HEK293 (cell line): ENCODE measurements around the gene RCOR2.

Source experiments
- EGR2 ChIP-seq: fragments of 450-650 bp; formaldehyde crosslinking; IDR thresholded peaks from 2 replicates; pipeline ENCODE4 v1.5.1; 2016; ENCODE audit warnings: low read depth, missing biosample characterization, missing genetic modification characterization
- HOXC10 ChIP-seq: sonication (generic); formaldehyde crosslinking; IDR thresholded peaks from 2 replicates; pipeline ENCODE4 v1.8.1; 2023; ENCODE audit warnings: mild to moderate bottlenecking, missing genetic modification reagents
- HOXD13 ChIP-seq: sonication (generic); formaldehyde crosslinking; IDR thresholded peaks from 2 replicates; pipeline ENCODE4 v1.8.0; 2022; ENCODE audit warnings: missing genetic modification reagents, borderline replicate concordance
- KLF1 ChIP-seq: fragments of 450-650 bp; formaldehyde crosslinking; IDR thresholded peaks from 2 replicates; pipeline ENCODE4 v1.5.1; 2016; ENCODE audit warnings: missing biosample characterization, missing genetic modification characterization
- KLF9 ChIP-seq: fragments of 450-650 bp; formaldehyde crosslinking; IDR thresholded peaks from 2 replicates; pipeline ENCODE4 v1.5.1; 2016; ENCODE audit warnings: missing biosample characterization, missing genetic modification characterization, low read depth
- MZF1 ChIP-seq: fragments of 450-650 bp; formaldehyde crosslinking; IDR thresholded peaks from 2 replicates; pipeline ENCODE4 v1.5.1; 2017; ENCODE audit warnings: missing biosample characterization, missing genetic modification characterization, borderline replicate concordance
- OSR2 ChIP-seq: fragments of 450-650 bp; formaldehyde crosslinking; IDR thresholded peaks from 2 replicates; pipeline ENCODE4 v1.5.1; 2016; ENCODE audit warnings: missing biosample characterization, missing genetic modification characterization
- PATZ1 ChIP-seq: fragments of 450-650 bp; formaldehyde crosslinking; IDR thresholded peaks from 2 replicates; pipeline ENCODE4 v1.5.1; 2016; ENCODE audit warnings: missing biosample characterization, missing genetic modification characterization
- PBX3 ChIP-seq: sonication (generic); formaldehyde crosslinking; IDR thresholded peaks from 2 replicates; pipeline ENCODE4 v1.8.1; 2022; ENCODE audit warnings: mild to moderate bottlenecking, moderate library complexity, missing genetic modification reagents
- ZBTB17 ChIP-seq: fragments of 450-650 bp; formaldehyde crosslinking; IDR thresholded peaks from 2 replicates; pipeline ENCODE4 v1.5.1; 2016; ENCODE audit warnings: missing biosample characterization, missing genetic modification characterization
- ZBTB8A ChIP-seq: fragments of 450-650 bp; formaldehyde crosslinking; IDR thresholded peaks from 2 replicates; pipeline ENCODE4 v1.5.1; 2016; ENCODE audit warnings: missing biosample characterization, missing genetic modification characterization
- ZEB2 ChIP-seq: fragments of 450-650 bp; formaldehyde crosslinking; IDR thresholded peaks from 2 replicates; pipeline ENCODE4 v1.5.1; 2016; ENCODE audit warnings: missing biosample characterization, missing genetic modification characterization
- ZFHX2 ChIP-seq: fragments of 450-650 bp; formaldehyde crosslinking; conservative IDR thresholded peaks from 2 replicates; pipeline ENCODE4 v1.5.1; 2016; ENCODE audit warnings: missing biosample characterization, missing genetic modification characterization
- ZFP41 ChIP-seq: fragments of 450-650 bp; formaldehyde crosslinking; IDR thresholded peaks from 2 replicates; pipeline ENCODE4 v1.5.1; 2016; ENCODE audit warnings: missing biosample characterization, missing genetic modification characterization, borderline replicate concordance
- ZIC2 ChIP-seq: fragments of 450-650 bp; formaldehyde crosslinking; IDR thresholded peaks from 2 replicates; pipeline ENCODE4 v1.5.1; 2016; ENCODE audit warnings: missing biosample characterization, missing genetic modification characterization
- ZNF146 ChIP-seq: fragments of 450-650 bp; formaldehyde crosslinking; IDR thresholded peaks from 2 replicates; pipeline ENCODE4 v1.5.1; 2016; ENCODE audit warnings: missing biosample characterization, missing genetic modification characterization
- ZNF169 ChIP-seq: fragments of 450-650 bp; formaldehyde crosslinking; IDR thresholded peaks from 2 replicates; pipeline ENCODE4 v1.5.1; 2016; ENCODE audit warnings: missing biosample characterization, missing genetic modification characterization
- ZNF214 ChIP-seq: fragments of 450-650 bp; formaldehyde crosslinking; IDR thresholded peaks from 2 replicates; pipeline ENCODE4 v1.5.1; 2017; ENCODE audit warnings: missing biosample characterization, mild to moderate bottlenecking, missing genetic modification characterization, borderline replicate concordance
- ZNF239 ChIP-seq: fragments of 450-650 bp; formaldehyde crosslinking; IDR thresholded peaks from 2 replicates; pipeline ENCODE4 v1.5.1; 2016; ENCODE audit warnings: missing biosample characterization, missing genetic modification characterization
- ZNF24 ChIP-seq: fragments of 450-650 bp; formaldehyde crosslinking; IDR thresholded peaks from 2 replicates; pipeline ENCODE4 v1.5.1; 2016; ENCODE audit warnings: missing biosample characterization, missing genetic modification characterization
- ZNF280D ChIP-seq: fragments of 450-650 bp; formaldehyde crosslinking; IDR thresholded peaks from 2 replicates; pipeline ENCODE4 v1.5.1; 2016; ENCODE audit warnings: missing biosample characterization, missing genetic modification characterization
- ZNF302 ChIP-seq: fragments of 450-650 bp; formaldehyde crosslinking; IDR thresholded peaks from 2 replicates; pipeline ENCODE4 v1.5.1; 2016; ENCODE audit warnings: missing biosample characterization, missing genetic modification characterization, low read depth
- ZNF311 ChIP-seq: fragments of 450-650 bp; formaldehyde crosslinking; IDR thresholded peaks from 2 replicates; pipeline ENCODE4 v1.5.1; 2017; ENCODE audit warnings: missing biosample characterization, missing genetic modification characterization, borderline replicate concordance
- ZNF394 ChIP-seq: fragments of 450-650 bp; formaldehyde crosslinking; IDR thresholded peaks from 2 replicates; pipeline ENCODE4 v1.5.1; 2016; ENCODE audit warnings: missing biosample characterization, missing genetic modification characterization, mild to moderate bottlenecking, moderate library complexity, borderline replicate concordance
- ZNF426 ChIP-seq: fragments of 450-650 bp; formaldehyde crosslinking; IDR thresholded peaks from 2 replicates; pipeline ENCODE4 v1.5.1; 2017; ENCODE audit warnings: missing biosample characterization, missing genetic modification characterization, mild to moderate bottlenecking, inconsistent platforms, moderate library complexity
- ZNF433 ChIP-seq: fragments of 450-650 bp; formaldehyde crosslinking; IDR thresholded peaks from 2 replicates; pipeline ENCODE4 v1.5.1; 2016; ENCODE audit warnings: missing biosample characterization, missing genetic modification characterization, low read depth
- ZNF529 ChIP-seq: fragments of 450-650 bp; formaldehyde crosslinking; IDR thresholded peaks from 2 replicates; pipeline ENCODE4 v1.5.1; 2017; ENCODE audit warnings: missing genetic modification characterization, missing biosample characterization; ENCODE audit not compliant: insufficient replicate concordance
- ZNF560 ChIP-seq: fragments of 450-650 bp; formaldehyde crosslinking; IDR thresholded peaks from 2 replicates; pipeline ENCODE4 v1.5.1; 2017; ENCODE audit warnings: missing biosample characterization, missing genetic modification characterization, borderline replicate concordance
- ZNF623 ChIP-seq: fragments of 450-650 bp; formaldehyde crosslinking; IDR thresholded peaks from 2 replicates; pipeline ENCODE4 v1.5.1; 2016; ENCODE audit warnings: missing biosample characterization, missing genetic modification characterization
- ZNF626 ChIP-seq: fragments of 450-650 bp; sonication (Bioruptor Pico); formaldehyde crosslinking; IDR thresholded peaks from 2 replicates; pipeline ENCODE4 v1.5.1; 2018; ENCODE audit warnings: missing biosample characterization, missing genetic modification characterization, inconsistent platforms
- ZNF660 ChIP-seq: fragments of 450-650 bp; IDR thresholded peaks from 2 replicates; pipeline ENCODE4 v1.5.1; 2018; ENCODE audit warnings: missing biosample characterization, mild to moderate bottlenecking, missing genetic modification characterization
- ZNF701 ChIP-seq: fragments of 450-650 bp; formaldehyde crosslinking; IDR thresholded peaks from 2 replicates; pipeline ENCODE4 v1.5.1; 2016; ENCODE audit warnings: missing biosample characterization, missing genetic modification characterization
- ZNF776 ChIP-seq: fragments of 450-650 bp; formaldehyde crosslinking; IDR thresholded peaks from 2 replicates; pipeline ENCODE4 v1.5.0; 2017; ENCODE audit warnings: missing biosample characterization, missing genetic modification characterization, borderline replicate concordance
- ZNF785 ChIP-seq: fragments of 450-650 bp; formaldehyde crosslinking; IDR thresholded peaks from 2 replicates; pipeline ENCODE4 v1.5.1; 2016; ENCODE audit warnings: missing biosample characterization, missing genetic modification characterization
- ZNF843 ChIP-seq: fragments of 450-650 bp; formaldehyde crosslinking; IDR thresholded peaks from 2 replicates; pipeline ENCODE4 v1.5.1; 2016; ENCODE audit warnings: missing biosample characterization, missing genetic modification characterization
- ZSCAN16 ChIP-seq: fragments of 450-650 bp; formaldehyde crosslinking; IDR thresholded peaks from 2 replicates; pipeline ENCODE4 v1.5.1; 2016; ENCODE audit warnings: missing biosample characterization, missing genetic modification characterization

The RCOR2 gene

GRCh38 chr11:63917692-63918506 is 935 bp upstream of the RCOR2 start (continued):
- TF ChIP-seq ZNF394 (tag by site-specific recombination) = no peak
- no peak for TF ChIP-seq ZNF701 (tag by site-specific recombination)
- peak; percentile 65 for TF ChIP-seq KLF9 (tag by site-specific recombination)
- TF ChIP-seq HOXD13 (CRISPR knock-in tag) = no peak
- TF ChIP-seq ZEB2 (tag by site-specific recombination) = 0 out of 2 replicates have a peak, but pooled peaks have one; percentile 24
- no peak for TF ChIP-seq ZNF626 (tag by site-specific recombination)
- no peak for TF ChIP-seq ZNF311 (tag by site-specific recombination)
- no peak for TF ChIP-seq ZNF239 (tag by site-specific recombination)
- peak; percentile 61 for TF ChIP-seq ZBTB8A
- TF ChIP-seq PBX3 (CRISPR knock-in tag) = no peak
- TF ChIP-seq ZNF280D (tag by site-specific recombination) = no peak
- TF ChIP-seq ZFHX2 (tag by site-specific recombination) = 0 out of 2 replicates have a peak, but pooled peaks have one; percentile 12
- no peak for TF ChIP-seq ZNF433 (tag by site-specific recombination)
- TF ChIP-seq ZNF214 = no peak
- peak; percentile 48; the same call in 1 of the 2 replicates for TF ChIP-seq KLF1
- no peak for TF ChIP-seq ZSCAN16 (tag by site-specific recombination)
- TF ChIP-seq EGR2 = no peak
- no peak for TF ChIP-seq ZNF24 (tag by site-specific recombination)
- TF ChIP-seq ZNF660 = no peak
- TF ChIP-seq OSR2 (tag by site-specific recombination) = 0 out of 2 replicates have a peak, but pooled peaks have one; percentile 10
- TF ChIP-seq ZNF843 = no peak
- TF ChIP-seq ZNF146 (tag by site-specific recombination) = no peak
- no peak for TF ChIP-seq ZNF560 (tag by site-specific recombination)
- peak; percentile 66; the same call in 1 of the 2 replicates for TF ChIP-seq PATZ1 (tag by site-specific recombination)
- TF ChIP-seq ZNF426 = no peak
- TF ChIP-seq MZF1 (tag by site-specific recombination) = no peak
- no peak for TF ChIP-seq ZFP41
- peak; percentile 63 for TF ChIP-seq ZIC2 (tag by site-specific recombination)
- no peak for TF ChIP-seq ZNF776 (tag by site-specific recombination)
- no peak for TF ChIP-seq HOXC10 (CRISPR knock-in tag)
- TF ChIP-seq ZNF623 (tag by site-specific recombination) = no peak
- no peak for TF ChIP-seq ZNF302 (tag by site-specific recombination)
- TF ChIP-seq ZNF785 (tag by site-specific recombination) = no peak
- TF ChIP-seq ZNF169 (tag by site-specific recombination) = no peak
- peak; percentile 50; the same call in 1 of the 2 replicates for TF ChIP-seq ZBTB17 (tag by site-specific recombination)
- no peak for TF ChIP-seq ZNF529 (tag by site-specific recombination)
